Ovary (tissue), 3 donors: Measurements from ENCODE around the gene RALGPS2.

Experiments used
- EP300 ChIP-seq: sonication (generic); formaldehyde crosslinking; IDR thresholded peaks from one replicate; pipeline ENCODE4 v1.6.1; 2017; ENCODE audit warnings: antibody characterized with exemption
- TF ChIP-seq, protein P1 (sequence below), 3 donors: fragments of 450-650 bp in 2 of 3; fragments of 200-600 bp in 1 of 3; IDR thresholded peaks; one replicate each; pipeline versions ENCODE4 v1.5.1 to v1.8.0; 2016 to 2022; ENCODE audit warnings: antibody characterized with exemption in 3 of 3, mild to moderate bottlenecking in 1 of 3
- donor health status: DM: no; HTN: no; CAD: no.

DNA sequence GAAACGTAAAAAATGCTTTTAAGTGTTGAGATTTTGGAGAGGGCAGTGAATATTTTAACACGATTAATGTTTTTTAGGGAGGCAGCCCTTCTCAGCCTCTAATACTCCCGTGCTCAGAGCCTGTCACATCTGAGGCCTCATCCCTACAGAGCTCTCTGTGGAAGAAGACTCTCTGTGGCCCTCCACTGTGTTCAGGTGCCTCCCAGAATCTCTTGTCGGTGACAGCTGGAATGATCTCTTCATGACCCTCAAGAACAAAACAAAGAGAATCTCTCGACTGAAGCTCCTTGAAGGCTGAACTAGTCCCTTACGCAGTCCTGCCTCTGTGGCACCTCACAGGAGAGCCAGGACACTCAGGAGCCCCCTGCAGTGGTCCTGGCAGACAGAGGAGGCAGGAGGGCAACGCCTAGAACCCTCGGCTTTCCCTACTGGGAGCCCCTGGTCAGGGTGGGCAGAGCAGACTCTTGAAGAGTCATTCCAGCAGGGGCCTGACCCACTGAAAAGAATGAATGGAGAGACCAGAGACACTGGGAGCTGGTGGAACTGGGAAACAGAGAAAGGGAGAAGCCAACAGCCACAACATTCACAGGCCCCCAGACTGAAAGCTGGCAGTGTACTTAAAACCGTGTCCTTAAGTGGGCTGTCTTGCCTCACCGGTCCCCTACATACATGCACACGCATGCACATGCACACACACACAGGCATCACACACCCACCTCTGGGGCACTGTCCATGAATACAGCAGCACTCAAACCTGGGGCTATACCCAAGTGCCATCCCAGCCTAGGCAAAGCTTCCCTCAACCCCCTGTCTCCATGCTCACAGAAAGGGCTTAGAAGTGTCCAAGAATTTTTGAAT lies 213.3 kb downstream of the RALGPS2 start:
- TF ChIP-seq, protein P1, sequence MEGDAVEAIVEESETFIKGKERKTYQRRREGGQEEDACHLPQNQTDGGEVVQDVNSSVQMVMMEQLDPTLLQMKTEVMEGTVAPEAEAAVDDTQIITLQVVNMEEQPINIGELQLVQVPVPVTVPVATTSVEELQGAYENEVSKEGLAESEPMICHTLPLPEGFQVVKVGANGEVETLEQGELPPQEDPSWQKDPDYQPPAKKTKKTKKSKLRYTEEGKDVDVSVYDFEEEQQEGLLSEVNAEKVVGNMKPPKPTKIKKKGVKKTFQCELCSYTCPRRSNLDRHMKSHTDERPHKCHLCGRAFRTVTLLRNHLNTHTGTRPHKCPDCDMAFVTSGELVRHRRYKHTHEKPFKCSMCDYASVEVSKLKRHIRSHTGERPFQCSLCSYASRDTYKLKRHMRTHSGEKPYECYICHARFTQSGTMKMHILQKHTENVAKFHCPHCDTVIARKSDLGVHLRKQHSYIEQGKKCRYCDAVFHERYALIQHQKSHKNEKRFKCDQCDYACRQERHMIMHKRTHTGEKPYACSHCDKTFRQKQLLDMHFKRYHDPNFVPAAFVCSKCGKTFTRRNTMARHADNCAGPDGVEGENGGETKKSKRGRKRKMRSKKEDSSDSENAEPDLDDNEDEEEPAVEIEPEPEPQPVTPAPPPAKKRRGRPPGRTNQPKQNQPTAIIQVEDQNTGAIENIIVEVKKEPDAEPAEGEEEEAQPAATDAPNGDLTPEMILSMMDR (IDR thresholded peaks at IDR 0.05) = no peak
- TF ChIP-seq EP300 = no peak
